ENCODE results near the gene TREM2.

GRCh38 chr6:41186031-41186562 is 23.2 kb upstream of the TREM2 start:
- TF ChIP-seq SPI1 (IDR thresholded peaks at IDR 0.05; ENCODE audit: low read depth, low read length) (peak; percentile 80), TAF1 (IDR thresholded peaks at IDR 0.05; ENCODE audit: low read depth, low read length) (no peak)

Data from GM12891 (cell line).